GM18502 (cell line): ENCODE measurements around the gene C1QTNF9.
"Not testable (repeated sequence)": the region's sequence is repeated elsewhere in the genome, so short reads cannot be mapped to it uniquely, and the experiment has no call there.

Experiments used
- ATAC-seq: cut with Tn5 transposase; IDR thresholded peaks from one replicate; pipeline ENCODE4 v1.9.1; 2021; ENCODE audit warnings: mild to moderate bottlenecking; ENCODE audit not compliant: unreplicated experiment, poor library complexity

Gene C1QTNF9

DNA sequence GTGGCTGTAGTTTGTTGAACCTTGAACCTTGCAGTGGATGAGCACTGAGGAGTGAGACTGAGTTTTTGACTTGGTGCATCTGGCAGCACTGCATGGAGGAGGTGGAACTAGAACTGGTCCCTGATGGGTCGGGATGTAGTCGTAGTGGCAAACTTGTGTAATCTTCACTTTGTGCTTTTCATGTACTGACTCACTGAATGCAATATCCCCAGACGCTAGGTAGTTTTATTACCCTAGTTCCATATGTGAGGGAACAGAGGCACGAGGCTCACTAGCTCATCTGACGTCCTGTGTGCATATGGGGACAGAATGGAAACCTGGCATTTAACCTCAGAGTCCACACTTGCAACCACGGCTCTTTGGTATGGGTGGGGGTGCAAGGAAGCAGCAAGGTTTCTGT is 10.3 kb downstream of the C1QTNF9 start:
- not testable (repeated sequence) for ATAC-seq

DNA sequence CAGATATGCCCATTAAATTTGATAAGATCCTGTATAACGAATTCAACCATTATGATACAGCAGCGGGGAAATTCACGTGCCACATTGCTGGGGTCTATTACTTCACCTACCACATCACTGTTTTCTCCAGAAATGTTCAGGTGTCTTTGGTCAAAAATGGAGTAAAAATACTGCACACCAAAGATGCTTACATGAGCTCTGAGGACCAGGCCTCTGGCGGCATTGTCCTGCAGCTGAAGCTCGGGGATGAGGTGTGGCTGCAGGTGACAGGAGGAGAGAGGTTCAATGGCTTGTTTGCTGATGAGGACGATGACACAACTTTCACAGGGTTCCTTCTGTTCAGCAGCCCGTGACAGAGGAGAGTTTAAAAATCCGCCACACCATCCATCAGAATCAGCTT is 12.0 kb downstream of the C1QTNF9 start:
- not testable (repeated sequence) for ATAC-seq

DNA sequence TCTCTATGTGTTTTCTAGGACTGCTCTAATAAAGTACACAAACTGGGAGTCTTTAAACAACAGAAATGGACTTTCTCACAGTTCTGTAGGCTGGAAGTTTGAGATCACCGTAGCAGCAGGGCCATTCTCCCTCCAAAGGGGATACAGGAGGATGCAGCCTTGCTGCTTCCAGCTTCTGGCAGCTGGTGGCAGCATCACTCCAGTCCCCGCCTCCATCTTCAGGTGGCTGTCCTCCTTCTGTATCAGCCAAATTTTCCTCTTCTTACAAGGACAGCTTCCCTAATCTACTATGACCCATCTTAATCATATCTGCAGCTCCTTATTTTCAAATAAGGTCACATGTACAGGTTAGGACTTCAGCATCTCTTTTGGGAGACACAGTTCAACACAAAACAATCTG is 13.1 kb downstream of the C1QTNF9 start:
- ATAC-seq, result not testable (repeated sequence)

DNA sequence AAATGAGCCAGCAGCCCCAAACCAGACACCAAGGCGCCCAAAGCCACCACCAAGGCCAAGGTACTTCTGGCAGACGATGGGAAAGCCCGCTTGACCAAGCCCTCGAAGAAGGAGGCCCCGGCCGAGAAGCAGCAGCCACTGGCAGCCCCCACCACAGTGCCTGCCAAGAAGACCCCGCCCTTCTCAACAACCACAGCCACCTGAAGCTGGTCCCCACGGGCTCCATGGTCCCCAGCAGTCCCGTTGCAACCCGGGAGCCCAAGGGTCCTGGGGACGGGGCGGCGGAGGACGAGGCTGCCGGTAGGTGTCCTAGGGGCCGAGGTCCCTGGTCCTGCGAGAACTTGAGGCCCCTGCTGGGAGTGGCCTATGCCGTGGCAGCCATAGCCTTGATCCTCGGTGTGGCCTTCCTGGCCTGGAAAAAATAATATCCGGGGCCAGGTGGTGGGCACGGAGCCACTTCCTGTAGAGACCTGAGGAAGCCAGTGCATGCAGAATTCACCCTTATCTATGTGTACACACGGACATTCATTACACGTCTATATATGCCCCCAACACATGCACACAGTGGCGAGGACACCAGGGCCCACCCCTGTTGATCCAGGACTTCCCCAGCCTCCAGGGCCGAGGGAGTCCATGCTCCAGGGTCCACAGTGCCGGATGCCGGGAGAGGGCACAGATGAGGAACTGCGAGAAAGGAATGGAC is 13.8 kb downstream of the C1QTNF9 start:
- no peak for ATAC-seq

DNA sequence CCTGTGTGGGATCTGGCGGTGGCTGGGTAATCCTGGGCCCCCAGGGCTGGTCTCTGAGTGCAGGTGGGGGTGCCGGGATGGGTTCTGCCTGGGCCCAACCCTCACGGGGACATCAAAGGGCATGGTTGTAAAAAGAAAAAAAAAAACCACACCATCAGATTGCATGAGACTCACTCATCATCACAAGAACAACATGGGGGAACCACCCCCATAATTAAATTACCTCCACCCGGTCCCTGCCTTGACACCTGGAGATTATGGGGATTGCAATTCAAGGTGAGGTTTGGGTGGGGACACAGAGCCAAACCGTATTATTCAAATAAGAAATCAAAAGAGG is 14.3 kb downstream of the C1QTNF9 start:
- ATAC-seq, result no peak

DNA sequence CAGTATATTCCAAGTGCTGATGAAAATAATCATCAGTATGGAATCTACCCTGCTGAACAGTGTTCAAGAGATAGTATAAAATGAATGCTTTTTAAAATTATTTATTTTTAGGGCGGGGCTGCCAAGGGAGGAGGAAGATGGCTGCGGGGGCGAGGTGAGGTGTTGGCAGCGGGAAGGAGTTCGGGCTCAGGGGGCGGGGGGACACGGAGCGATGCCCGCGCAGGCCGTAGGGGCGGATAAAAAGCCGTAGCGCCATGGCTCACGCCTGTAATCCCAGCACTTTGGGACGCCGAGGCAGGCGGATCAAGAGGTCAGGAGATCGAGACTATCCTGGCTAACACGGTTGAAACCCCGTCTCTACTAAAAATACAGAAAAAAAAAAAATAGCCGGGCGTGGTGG is 18.2 kb downstream of the C1QTNF9 start:
- ATAC-seq, result not testable (repeated sequence)

DNA sequence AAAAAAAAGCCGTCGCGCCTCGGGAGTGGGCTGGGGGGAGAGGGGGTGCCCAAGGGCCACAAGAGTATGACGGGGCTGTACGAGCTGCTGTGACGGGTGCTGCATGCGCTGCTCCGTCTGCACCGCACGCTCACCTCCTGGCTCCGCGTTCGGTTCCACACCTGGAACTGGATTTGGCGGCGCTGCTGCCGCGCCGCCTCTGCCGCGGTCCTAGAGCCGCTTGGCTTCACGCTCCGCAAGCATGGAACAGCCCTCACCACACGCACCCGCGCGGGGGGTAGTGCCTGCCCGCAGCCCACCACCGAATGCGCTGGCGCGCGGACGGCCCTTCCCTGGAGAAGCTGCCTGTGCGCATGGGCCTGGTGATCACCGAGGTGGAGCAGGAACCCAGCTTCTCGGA is 18.8 kb downstream of the C1QTNF9 start:
- no peak for ATAC-seq

DNA sequence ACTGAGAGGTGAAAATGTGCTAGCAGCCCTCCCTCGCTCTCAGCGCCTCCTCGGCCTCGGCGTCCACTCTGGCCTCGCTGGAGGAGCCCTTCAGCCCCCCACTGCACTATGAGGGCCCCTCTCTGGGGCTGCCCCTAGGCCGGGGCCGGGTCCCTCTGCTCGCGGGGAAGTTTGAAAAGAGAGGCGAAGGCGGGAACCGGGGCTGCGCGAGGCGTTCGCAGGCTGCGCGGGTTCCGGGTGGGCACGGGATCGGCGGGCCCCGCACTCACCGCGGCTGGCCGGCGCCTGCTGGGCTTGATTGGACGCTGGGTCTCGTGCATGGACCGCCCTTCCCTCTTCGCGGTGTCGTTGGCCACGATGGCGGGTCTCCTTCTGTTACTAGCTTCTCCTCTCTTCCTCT is 29.3 kb downstream of the C1QTNF9 start:
- ATAC-seq, result no peak

DNA sequence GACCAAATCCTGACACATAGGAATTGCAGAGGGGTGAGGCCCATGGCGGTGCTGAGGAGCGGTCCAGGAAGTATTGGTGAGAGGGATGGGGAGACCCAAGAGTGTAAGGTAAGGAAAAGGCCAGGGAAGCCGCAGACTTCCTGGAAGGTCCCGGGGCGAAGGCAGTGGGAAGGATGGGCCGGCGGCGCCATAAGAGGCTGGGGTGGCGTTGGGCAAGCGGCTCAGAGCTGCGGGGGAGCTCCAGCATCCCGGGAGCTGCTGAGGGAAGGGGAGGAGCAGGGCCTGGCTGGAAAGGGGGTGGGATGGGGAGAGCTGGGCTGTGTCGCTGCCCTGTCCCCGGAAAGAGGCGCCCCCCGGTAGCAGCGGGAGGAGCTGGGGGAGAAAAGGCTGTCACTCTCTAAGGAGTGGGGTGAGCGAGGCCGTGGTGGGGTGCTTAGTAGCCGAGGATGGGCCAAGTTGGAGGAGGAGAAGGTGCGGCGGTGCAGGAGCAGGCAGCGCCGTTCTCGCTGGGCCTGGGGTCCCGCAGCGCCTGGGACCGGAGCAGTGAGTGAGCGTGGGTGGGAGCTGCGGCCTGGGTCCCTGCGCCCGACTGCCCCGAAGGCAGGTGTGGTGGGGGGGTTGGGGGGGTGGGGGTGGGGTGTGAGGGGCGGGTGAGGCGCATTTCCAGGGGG is 30.7 kb downstream of the C1QTNF9 start:
- no peak for ATAC-seq

DNA sequence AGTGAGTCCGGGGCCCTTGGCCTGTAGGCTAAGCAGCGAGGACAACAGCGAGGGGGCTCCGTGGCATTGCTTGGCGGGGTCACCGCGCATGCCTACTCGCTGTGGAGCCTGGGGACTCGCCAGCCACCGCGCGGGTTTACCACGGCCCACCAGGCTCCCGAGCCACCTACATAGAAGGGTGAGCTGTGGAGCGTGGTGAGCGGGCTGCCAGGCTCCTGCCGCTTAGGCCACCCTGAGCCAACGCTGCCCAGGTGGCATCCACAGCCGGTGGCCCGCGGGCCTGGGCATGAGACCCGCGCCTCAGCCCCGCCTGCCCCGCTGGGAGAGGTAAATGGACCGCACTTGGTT is 31.2 kb downstream of the C1QTNF9 start:
- no peak for ATAC-seq

DNA sequence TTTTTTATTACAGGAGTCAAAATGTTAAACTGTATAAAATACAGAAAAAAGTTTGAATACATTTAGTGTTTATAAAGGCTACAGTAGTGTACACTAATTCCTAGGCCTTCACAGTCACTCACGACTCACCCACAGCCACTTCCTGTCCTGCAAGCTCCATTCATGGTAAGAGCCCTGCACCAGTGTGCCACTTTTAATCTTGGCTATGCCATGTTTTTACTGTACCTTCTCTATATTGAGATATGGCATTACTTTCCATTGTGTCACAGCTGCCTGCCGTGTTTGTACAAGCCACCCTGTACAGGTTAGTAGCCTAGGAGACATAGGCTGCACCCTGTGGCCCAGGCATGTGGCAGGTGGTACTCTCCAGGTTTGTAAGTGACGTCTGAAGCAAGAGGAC is 32.1 kb downstream of the C1QTNF9 start:
- no peak for ATAC-seq

DNA sequence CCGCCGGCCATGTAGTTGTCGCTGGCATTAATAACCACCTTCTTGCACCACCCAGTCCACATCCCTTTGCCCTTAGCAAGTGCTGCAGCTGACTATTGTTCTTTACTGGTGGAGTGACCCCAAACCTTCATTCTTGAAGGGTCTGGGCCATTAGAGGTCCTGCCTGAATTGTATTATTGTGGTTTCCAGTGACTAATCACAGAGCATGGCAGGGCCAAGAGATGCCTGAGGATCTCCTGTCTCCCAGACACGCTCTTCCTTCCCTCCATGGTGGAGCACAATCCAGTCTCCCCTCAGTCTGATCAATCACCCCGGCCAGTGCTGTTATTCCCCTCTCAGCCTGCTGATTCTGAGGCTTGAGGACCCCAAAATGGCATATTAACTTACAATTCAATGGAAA is 39.0 kb downstream of the C1QTNF9 start:
- ATAC-seq, result no peak

DNA sequence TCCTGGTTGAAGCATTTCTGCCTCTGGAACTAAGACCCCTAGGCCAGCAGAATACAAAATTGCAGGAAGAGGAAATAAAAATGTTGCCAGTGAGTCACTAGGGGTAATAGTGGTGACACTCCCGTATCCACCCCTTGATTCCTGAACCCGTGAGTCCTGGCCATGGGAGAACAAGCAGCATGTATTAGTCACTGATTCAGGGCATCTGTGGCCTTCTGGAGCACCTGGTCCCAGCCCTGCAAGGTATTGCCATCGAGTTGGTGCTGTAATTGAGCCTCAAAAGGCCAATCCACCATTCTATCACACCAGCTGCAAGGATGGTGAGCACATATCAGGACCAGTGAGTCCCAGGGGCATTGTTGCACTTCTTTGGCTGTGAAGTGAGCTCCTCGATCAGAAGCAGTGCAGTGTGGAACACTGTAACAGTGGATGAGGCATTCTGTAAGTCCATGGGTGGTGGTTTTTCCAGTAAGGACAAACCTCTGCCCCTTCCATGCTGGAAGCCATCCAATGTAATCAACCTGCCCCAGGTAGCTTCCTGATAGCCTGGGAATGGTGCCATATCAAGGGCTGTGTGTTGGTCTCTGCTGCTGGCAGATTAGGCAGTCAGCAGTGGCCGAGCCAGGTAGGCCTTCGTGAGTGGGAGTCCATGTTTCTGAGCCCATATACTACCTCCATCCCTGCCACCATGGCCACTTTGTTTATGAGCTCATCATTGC is 39.6 kb downstream of the C1QTNF9 start:
- ATAC-seq, result no peak

DNA sequence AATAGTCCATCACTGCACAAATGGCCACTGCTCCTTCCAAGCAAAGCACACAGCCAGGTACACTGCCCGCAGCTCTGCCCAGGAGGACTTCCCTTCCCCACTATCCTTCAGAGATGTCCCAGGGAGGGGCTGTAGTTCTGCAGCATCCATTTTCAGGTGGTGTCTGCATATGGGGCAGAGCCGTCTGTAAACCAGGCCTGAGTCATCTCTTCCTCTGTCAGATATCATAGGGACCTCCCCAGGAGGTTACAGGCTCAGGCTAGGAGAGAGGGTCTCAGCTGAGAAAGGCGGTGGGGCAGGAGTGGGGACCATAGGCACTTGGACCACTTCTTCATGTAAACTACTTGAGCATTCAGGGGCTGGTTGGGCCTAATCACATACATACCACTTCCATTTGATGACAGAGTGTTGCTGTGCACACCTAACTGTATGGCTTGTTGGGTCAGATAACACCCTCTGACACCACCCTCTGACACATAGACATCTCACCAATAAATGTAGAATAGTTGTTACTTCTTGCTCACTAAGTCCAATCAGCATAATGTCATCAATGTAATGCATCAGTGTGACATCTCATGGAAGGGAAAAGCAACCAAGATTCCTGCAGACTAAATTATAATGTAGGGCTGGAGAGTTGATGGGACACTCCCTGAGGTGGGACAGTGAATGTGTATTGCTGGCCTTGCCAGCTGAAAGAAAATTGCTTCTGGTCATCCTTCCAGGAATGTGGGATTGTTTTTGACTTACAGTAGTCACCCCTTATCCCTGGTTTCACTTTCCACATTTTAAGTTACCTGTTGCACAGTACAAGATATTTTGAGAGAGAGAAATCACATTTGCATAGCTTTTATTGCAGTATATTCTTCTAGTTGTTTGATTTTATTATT is 40.6 kb downstream of the C1QTNF9 start:
- not testable (repeated sequence) for ATAC-seq

DNA sequence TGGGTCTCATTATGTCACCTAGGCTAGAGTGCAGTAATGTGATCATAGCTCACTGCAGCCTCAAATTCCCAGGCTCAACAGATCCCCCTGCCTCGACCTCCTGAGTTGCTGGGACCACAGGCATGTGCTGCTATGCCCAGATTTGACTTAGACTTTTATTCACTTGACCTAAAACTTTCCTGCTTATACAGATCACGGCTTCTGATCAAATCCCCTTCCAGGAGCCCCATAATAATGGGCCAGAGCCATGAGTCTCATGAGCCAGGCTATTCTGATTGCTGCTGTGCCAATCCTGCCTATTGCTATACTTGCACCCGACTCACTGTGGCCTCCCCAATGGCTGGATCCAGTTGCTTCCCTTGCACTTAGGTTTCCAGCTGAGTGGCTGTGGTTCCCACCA is 42.0 kb downstream of the C1QTNF9 start:
- no peak for ATAC-seq

DNA sequence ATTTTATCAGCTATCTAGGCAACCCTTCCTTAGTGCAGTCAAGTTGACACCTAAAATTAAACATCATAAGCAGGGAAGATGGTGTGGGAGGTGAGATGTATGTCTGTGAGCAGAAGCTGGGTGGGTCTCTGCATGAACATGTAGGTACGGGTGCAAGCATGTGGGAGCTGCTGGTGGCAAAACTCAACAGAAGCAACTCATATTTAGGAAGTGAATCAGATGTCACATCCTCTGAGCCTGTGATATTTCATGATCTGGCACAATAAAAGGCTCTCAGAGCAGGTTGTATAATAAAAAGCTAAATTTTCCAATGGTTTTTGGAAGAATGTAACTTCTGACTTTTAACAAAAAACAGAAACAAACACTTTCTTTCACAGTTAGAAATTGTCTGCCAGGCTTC is 44.4 kb downstream of the C1QTNF9 start:
- ATAC-seq, result no peak

DNA sequence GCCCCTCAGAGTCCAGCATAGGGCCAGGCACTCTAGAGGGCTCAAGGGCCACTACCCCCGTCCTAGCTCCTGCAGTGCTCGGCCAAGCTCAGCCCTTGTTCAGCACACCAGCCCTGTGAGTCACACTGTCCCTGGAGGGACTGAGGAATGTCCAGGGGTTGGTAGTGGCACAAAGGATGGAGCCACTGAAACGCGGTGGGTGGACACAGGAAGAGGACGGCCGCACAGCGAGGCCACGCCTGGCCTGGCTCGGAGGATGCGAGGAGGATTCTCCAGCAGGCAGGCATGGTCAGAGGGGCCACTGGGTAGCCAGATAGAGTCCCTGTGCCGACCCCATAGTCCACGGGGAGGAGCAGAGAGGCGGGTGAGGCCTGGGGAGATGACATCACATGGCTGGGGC is 45.7 kb downstream of the C1QTNF9 start:
- no peak for ATAC-seq

DNA sequence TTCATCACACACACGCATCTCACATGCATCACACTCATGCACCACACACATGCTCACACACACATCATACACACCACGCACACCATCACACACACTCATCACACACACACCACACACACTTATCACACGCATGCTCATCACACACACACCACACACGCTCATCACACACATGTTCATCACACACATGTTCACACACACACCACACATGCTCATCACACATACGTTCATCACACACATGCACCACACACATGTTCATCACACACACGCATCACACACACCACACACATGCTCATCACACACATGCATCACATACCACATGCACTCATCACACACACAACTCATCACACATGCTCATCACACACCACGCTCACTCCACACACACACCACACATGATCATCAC is 46.9 kb downstream of the C1QTNF9 start:
- ATAC-seq, result no peak

DNA sequence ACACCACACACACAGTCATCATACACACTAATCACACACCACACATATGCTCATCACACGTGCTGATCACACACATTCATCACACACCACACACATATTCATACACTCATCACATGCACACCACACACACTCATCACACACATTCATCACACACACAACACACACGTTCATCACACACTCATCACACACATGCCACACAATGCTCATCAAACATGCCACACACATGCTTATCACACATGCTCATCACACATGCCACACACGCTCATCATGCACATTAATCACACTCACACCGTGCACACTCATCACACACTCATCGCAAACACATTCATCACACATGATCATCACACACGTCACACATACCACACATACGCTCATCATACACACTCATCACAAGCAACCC is 47.5 kb downstream of the C1QTNF9 start:
- ATAC-seq, result no peak

DNA sequence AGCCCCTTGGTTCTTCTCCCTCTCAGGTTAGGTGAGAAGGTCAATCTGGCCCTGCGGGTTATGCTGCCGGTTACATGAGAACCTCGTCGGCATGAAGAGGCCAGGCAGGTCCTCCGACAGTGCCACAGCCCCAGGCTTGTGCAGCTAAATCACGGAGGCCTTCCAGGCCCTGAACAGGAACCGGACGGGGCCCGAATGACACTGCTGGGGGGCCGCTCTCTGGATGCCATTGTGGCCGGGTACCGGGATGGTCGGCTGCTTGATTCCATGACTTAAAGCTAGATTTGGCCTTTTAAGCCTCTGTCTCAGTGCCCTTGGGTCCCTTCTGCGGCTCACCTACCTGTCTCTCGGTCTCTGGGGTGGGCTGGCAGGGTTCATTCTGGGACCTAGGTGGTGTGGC is 48.4 kb downstream of the C1QTNF9 start:
- ATAC-seq, result no peak

DNA sequence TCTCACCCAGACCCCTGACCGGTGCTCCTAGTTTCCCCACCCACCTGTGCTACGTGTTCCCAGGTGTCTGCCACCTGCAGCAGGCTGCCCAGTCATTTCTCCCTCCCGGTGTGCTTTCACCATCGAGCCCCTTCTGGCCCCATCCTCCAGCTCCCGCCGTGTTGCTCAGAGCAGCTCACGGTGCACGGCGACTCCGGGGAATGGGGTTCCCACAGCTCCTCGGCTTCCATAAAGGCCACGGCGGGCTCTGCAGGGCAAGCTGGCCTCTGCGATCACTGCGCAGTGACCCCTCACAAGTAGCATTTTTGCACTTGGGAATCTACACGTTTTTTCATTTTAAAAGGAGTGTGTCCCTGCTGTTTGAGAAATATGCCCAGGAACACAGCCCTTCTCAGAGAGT is 49.5 kb downstream of the C1QTNF9 start:
- not testable (repeated sequence) for ATAC-seq
